Motor neuron (in vitro differentiated cells): ENCODE data around the gene USP37. TPM values are rescaled to one million over a fixed set of nuclear protein-coding genes. Genes with fewer than 3 reads are reported as not detected.

Source experiments
- ATAC-seq, 8 experiments: fragments of 200-7000 bp; cut with Tn5 transposase; replicated peaks in 6 of 8; 2 replicates each; pipeline ENCODE4 v1.8.0; 2021; ENCODE audit warnings: mild to moderate bottlenecking in 8 of 8, moderate library complexity in 8 of 8
- H3K27ac ChIP-seq, 2 donors: fragments of 250-450 bp; sonication (Bioruptor Pico); 2 replicates each; pipeline ENCODE4 v1.9.0; 2021; ENCODE audit warnings: antibody characterized with exemption in 2 of 2, mild to moderate bottlenecking in 2 of 2, moderate library complexity in 1 of 2
- H3K4me1 ChIP-seq, 2 donors: fragments of 250-450 bp; sonication (Bioruptor Pico); replicated peaks in 1 of 2; 2 replicates each; pipeline ENCODE4 v1.6.1; 2021; ENCODE audit warnings: antibody characterized with exemption in 2 of 2, mild to moderate bottlenecking in 2 of 2, moderate library complexity in 1 of 2
- H3K4me3 ChIP-seq, 5 donors: fragments of 250-450 bp; sonication (Bioruptor Pico); 2 replicates each; pipeline ENCODE4 v1.9.0; 2021; ENCODE audit warnings: antibody characterized with exemption in 5 of 5, mild to moderate bottlenecking in 5 of 5, moderate library complexity in 4 of 5
- WGBS, 10 experiments: fragments of 450-650 bp; shearing (Covaris generic); methylation state at CpG; one replicate each; pipeline ENCODE4 v1.0.0; 2022; 5-methylcytosine and 5-hydroxymethylcytosine counted together
- in situ Hi-C, 9 experiments: fragments of 400-800 bp; cut with MboI; loops; one replicate each; pipeline ENCODE4 v1.15.0; 2021; ENCODE audit warnings: low sequenced_read_pairs in 9 of 9, low pct_unique_long_range_greater_than_20kb in 2 of 9; ENCODE audit not compliant: unreplicated experiment in 9 of 9
- total RNA-seq, 8 experiments: library from RNA; unstranded; fragments of 300-600 nt; gene quantifications; 2 replicates each; pipeline versions ENCODE4 v1.2.3 to v1.2.4, GENCODE V29; 2022

The USP37 gene
- total RNA-seq, 8 experiments from 2014 or later: 5.0 to 20.7 (median 14.3) TPM

- in situ Hi-C loops: no loop called here
- WGBS, 10 experiments: 0 to 93% (median 76%) methylated on average over 1 to 4 of the region's 11 CpGs; no CpG with 5 or more reads in 5 of the 10 experiments
Observed at GRCh38 chr2:218430721-218431120, 137.4 kb downstream of the USP37 start.

GRCh38 chr2:218429911-218430692 is 138.0 kb downstream of the USP37 start:
- Histone ChIP-seq H3K4me1 (no peaks in the 10 kb centered on the region), H3K4me3 (no peak overlapping the region), H3K27ac (no peak overlapping the region)
- WGBS, 10 experiments: 66 to 100% (median 80%) methylated on average over 1 to 4 of the region's 9 CpGs; no CpG with 5 or more reads in 5 of the 10 experiments
- in situ Hi-C loops: no loop called here
- peak in 3 of 8 experiments; percentile 15 to 71 (median 55) for ATAC-seq

More at GRCh38 chr2:218430721-218431120, 137.4 kb downstream of the USP37 start:
- no peak for ATAC-seq
- Histone ChIP-seq H3K4me1 (no peaks in the 10 kb centered on the region), H3K4me3 (no peak overlapping the region), H3K27ac (no peak overlapping the region)

- in situ Hi-C loops: no loop called here
Observed at GRCh38 chr2:218428846-218429558, 139.1 kb downstream of the USP37 start.

GRCh38 chr2:218427741-218428140 is 140.4 kb downstream of the USP37 start:
- Histone ChIP-seq H3K27ac (no peak overlapping the region), H3K4me3 (no peak overlapping the region), H3K4me1 (no peaks in the 10 kb centered on the region)
- 67 to 100% (median 80%) methylated on average over 1 to 3 of the region's 11 CpGs; no CpG with 5 or more reads in 5 of the 10 experiments for WGBS, 10 experiments
- ATAC-seq: peak in 1 of 8 experiments; percentile 27
- in situ Hi-C loops: no loop called here

More at GRCh38 chr2:218428846-218429558, 139.1 kb downstream of the USP37 start:
- Histone ChIP-seq H3K27ac (no peak overlapping the region), H3K4me3 (no peak overlapping the region), H3K4me1 (no peaks in the 10 kb centered on the region)
- no peak for ATAC-seq
- WGBS, 10 experiments: 80 to 100% (median 84%) methylated on average over 1 to 10 of the region's 24 CpGs; no CpG with 5 or more reads in 4 of the 10 experiments

- in situ Hi-C loops: no loop called here
Observed at GRCh38 chr2:218425531-218425930, 142.6 kb downstream of the USP37 start.

GRCh38 chr2:218423584-218423983 is 144.6 kb downstream of the USP37 start:
- Histone ChIP-seq H3K27ac (no peak overlapping the region), H3K4me1 (no peaks in the 10 kb centered on the region), H3K4me3 (no peak overlapping the region)
- in situ Hi-C loops: loop anchor here in 1 of 9 experiments (25.0 kb wide), 1 partner anchor 214 kb away; no protein-coding TSS in a partner anchor
- no peak for ATAC-seq
- 69 to 100% (median 80%) methylated on average over 1 to 5 of the region's 9 CpGs; no CpG with 5 or more reads in 3 of the 10 experiments for WGBS, 10 experiments

More at GRCh38 chr2:218425531-218425930, 142.6 kb downstream of the USP37 start:
- H3K4me3 ChIP-seq: no peak overlapping the region
- no peak for ATAC-seq
- WGBS, 10 experiments: 63 to 67% methylated on average over 2 to 3 of the region's 10 CpGs; no CpG with 5 or more reads in 8 of the 10 experiments
- H3K27ac ChIP-seq: no peak overlapping the region
- no peaks in the 10 kb centered on the region for H3K4me1 ChIP-seq

- no peak for ATAC-seq
- in situ Hi-C loops: loop anchor here in 1 of 9 experiments (25.0 kb wide), 1 partner anchor 215 kb away; no protein-coding TSS in a partner anchor
- 50 to 94% (median 81%) methylated on average over 1 to 6 of the region's 9 CpGs; no CpG with 5 or more reads in 2 of the 10 experiments for WGBS, 10 experiments
Observed at GRCh38 chr2:218422403-218423086, 145.6 kb downstream of the USP37 start.

GRCh38 chr2:218421027-218421426 is 147.1 kb downstream of the USP37 start:
- Histone ChIP-seq H3K4me3 (no peak overlapping the region), H3K4me1 (no peaks in the 10 kb centered on the region), H3K27ac (no peak overlapping the region)
- WGBS, 10 experiments: 40 to 80% methylated on average over 1 of the region's 2 CpGs; no CpG with 5 or more reads in 8 of the 10 experiments
- ATAC-seq: no peak
- in situ Hi-C loops: loop anchor here in 1 of 9 experiments (25.0 kb wide), 1 partner anchor 216 kb away; no protein-coding TSS in a partner anchor

More at GRCh38 chr2:218422403-218423086, 145.6 kb downstream of the USP37 start:
- no peaks in the 10 kb centered on the region for H3K4me1 ChIP-seq
- no peak overlapping the region for H3K27ac ChIP-seq
- H3K4me3 ChIP-seq: no peak overlapping the region

GRCh38 chr2:218419630-218420216 is 148.4 kb downstream of the USP37 start:
- H3K4me1 ChIP-seq: no peaks in the 10 kb centered on the region
- no peak overlapping the region for H3K27ac ChIP-seq
- in situ Hi-C loops: loop anchor here in 1 of 9 experiments (25.0 kb wide), 1 partner anchor 218 kb away; no protein-coding TSS in a partner anchor
- no peak overlapping the region for H3K4me3 ChIP-seq
- WGBS, 10 experiments: 71 to 100% (median 100%) methylated on average over 1 of the region's 7 CpGs; no CpG with 5 or more reads in 7 of the 10 experiments
- no peak for ATAC-seq

GRCh38 chr2:218418717-218419458 is 149.3 kb downstream of the USP37 start, which contains the start of gene VIL1:
Gene VIL1, plus strand, starts transcription at chr2:218419123. Its CDS starts 4,656 bp downstream, at chr2:218423779.
- ATAC-seq: no peak
- in situ Hi-C loops: loop anchor here in 1 of 9 experiments (25.0 kb wide), 1 partner anchor 218 kb away; no protein-coding TSS in a partner anchor
- WGBS, 10 experiments: 70 to 86% (median 80%) methylated on average over 1 to 4 of the region's 9 CpGs; no CpG with 5 or more reads in 5 of the 10 experiments
- Histone ChIP-seq H3K4me1 (no peaks in the 10 kb centered on the region), H3K4me3 (no peak within 1 kb of the TSS), H3K27ac (no peak within 1 kb of the TSS)

- Histone ChIP-seq H3K4me3 (no peak overlapping the region), H3K27ac (no peak overlapping the region), H3K4me1 (no peaks in the 10 kb centered on the region)
- WGBS, 10 experiments: 80 to 100% (median 90%) methylated on average over 1 to 2 of the region's 5 CpGs; no CpG with 5 or more reads in 7 of the 10 experiments
- in situ Hi-C loops: loop anchor here in 1 of 9 experiments (25.0 kb wide), 1 partner anchor 219 kb away; no protein-coding TSS in a partner anchor
- no peak for ATAC-seq
Observed at GRCh38 chr2:218418321-218418716, 149.8 kb downstream of the USP37 start.
